ENCODE measurements around the gene EEF1AKMT3.
"Not testable (repeated sequence)": the region's sequence is repeated elsewhere in the genome, so short reads cannot be mapped to it uniquely, and the experiment has no call there.

EEF1AKMT3 gene

DNA sequence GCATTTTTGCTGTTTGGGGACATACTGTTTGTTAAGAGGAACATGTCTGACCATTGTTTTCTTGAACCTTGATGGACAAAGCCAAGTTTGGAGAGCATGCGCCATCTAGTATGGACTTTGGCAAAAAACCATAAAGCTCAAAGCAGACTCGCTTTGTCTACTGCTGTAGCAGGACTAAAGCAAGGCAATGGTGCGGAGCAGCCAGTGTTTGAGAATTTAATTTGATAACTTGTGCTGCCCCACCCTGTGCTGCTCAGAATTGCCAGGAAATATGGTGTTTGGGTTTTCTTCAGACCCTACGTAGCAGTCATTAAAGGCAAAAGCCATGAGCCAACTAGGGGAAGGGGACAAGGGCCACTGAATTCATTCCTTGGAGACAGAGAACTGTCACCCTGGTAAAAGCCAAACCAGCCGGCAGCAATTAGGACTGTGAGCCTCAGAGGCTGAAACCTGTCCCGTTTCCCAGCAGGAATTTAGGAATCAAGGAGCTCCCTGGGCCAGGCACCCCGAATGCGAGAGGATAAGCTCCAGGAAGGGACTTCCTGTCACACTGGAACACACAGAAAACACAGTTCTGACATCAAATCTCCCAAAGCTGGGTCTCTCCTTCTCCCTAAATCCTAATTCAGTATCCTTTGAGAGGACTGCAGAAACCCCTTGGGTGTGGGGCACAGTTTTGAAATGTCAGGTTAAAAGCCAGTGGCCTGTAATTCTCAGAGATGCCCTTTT is 45.0 kb downstream of the EEF1AKMT3 start:
- H3K4me3 ChIP-seq (ENCODE audit: low read depth in 1 of 2, low read length in 2 of 2) = no peak overlapping the region
- no peak overlapping the region for H3K4me2 ChIP-seq (ENCODE audit: insufficient read depth, low read length)
- H3K27me3 ChIP-seq (ENCODE audit: insufficient read depth, low read length, poor library complexity) = no peaks in the 10 kb centered on the region
- no peak overlapping the region for H3K9ac ChIP-seq (ENCODE audit: low read depth, low read length)
- H3K27ac ChIP-seq (ENCODE audit: low read length) = no peak overlapping the region
- H2AFZ ChIP-seq (ENCODE audit: low read depth, low read length) = no peak overlapping the region
- TF ChIP-seq EZH2 (IDR thresholded peaks at IDR 0.05; ENCODE audit: borderline replicate concordance, low read depth, low read length, severe bottlenecking) = no peak
- TF ChIP-seq, protein P1, sequence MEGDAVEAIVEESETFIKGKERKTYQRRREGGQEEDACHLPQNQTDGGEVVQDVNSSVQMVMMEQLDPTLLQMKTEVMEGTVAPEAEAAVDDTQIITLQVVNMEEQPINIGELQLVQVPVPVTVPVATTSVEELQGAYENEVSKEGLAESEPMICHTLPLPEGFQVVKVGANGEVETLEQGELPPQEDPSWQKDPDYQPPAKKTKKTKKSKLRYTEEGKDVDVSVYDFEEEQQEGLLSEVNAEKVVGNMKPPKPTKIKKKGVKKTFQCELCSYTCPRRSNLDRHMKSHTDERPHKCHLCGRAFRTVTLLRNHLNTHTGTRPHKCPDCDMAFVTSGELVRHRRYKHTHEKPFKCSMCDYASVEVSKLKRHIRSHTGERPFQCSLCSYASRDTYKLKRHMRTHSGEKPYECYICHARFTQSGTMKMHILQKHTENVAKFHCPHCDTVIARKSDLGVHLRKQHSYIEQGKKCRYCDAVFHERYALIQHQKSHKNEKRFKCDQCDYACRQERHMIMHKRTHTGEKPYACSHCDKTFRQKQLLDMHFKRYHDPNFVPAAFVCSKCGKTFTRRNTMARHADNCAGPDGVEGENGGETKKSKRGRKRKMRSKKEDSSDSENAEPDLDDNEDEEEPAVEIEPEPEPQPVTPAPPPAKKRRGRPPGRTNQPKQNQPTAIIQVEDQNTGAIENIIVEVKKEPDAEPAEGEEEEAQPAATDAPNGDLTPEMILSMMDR (IDR thresholded peaks at IDR 0.05; ENCODE audit: borderline replicate concordance, extremely low read depth, low read length, poor library complexity, severe bottlenecking) = no peak
- DNase-seq = no peak
- peaks cover 15% of the 10 kb centered on the region for H3K36me3 ChIP-seq (ENCODE audit: insufficient read depth, low read length)
- H3K4me1 ChIP-seq (ENCODE audit: insufficient read depth, low read length) = no peaks in the 10 kb centered on the region
- H3K9me3 ChIP-seq (ENCODE audit: insufficient read depth, low read length, severe bottlenecking) = no peaks in the 10 kb centered on the region
- H4K20me1 ChIP-seq (ENCODE audit: insufficient read depth, low read length) = 0 out of 2 replicates have a peak, but pooled peaks cover 3% of the 10 kb centered on the region
- no peaks in the 10 kb centered on the region for H3K79me2 ChIP-seq (ENCODE audit: insufficient read depth, low read length)
- ATAC-seq (ENCODE audit: insufficient read depth, low read depth) = no peak

DNA sequence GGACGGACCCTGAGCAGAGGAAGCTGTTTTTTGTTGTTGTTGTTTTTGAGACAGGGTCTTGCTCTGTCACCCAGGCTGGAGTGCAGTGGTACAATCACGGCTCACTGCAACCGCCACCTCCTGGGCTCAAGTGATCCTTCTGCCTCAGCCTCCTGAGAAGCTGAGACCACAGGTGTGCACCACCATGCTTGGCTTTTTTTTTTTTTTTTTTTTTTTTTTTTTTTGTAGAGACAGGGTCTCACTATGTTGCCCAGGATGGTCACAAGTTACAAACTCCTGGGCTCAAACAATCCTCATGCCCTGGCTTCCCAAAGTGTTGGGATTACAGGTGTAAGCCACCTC is 45.5 kb downstream of the EEF1AKMT3 start:
- not testable (repeated sequence) for H2AFZ ChIP-seq (ENCODE audit: low read depth, low read length); H3K27me3 ChIP-seq (ENCODE audit: insufficient read depth, low read length, poor library complexity); DNase-seq; H3K4me2 ChIP-seq (ENCODE audit: insufficient read depth, low read length); ATAC-seq (ENCODE audit: insufficient read depth, low read depth); H3K27ac ChIP-seq (ENCODE audit: low read length); H3K79me2 ChIP-seq (ENCODE audit: insufficient read depth, low read length); H3K4me3 ChIP-seq (ENCODE audit: low read depth in 1 of 2, low read length in 2 of 2); H3K4me1 ChIP-seq (ENCODE audit: insufficient read depth, low read length); H3K9ac ChIP-seq (ENCODE audit: low read depth, low read length); H4K20me1 ChIP-seq (ENCODE audit: insufficient read depth, low read length); H3K9me3 ChIP-seq (ENCODE audit: insufficient read depth, low read length, severe bottlenecking)
- peaks cover 20% of the 10 kb centered on the region for H3K36me3 ChIP-seq (ENCODE audit: insufficient read depth, low read length)

DNA sequence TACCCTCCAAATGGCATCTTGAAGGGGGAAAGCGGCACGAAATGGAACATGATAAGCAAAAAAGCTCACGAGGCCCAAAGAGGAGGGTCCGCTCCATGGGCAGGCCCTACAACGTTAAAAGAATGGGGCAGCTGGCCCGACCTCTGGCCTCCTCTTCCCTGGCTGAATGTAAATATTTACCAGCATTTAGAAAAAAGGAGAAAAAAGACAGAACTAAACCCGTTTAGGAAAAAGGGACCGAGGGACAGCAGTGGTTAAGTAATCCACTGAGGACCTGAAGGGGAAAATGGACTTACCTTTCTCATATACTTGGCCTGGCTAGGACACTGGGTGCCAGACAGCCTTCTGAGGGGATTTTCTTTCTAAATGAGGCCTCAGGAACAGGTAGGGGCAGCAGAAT is 47.7 kb downstream of the EEF1AKMT3 start:
- H2AFZ ChIP-seq (ENCODE audit: low read depth, low read length); H3K9ac ChIP-seq (ENCODE audit: low read depth, low read length); H3K9me3 ChIP-seq (ENCODE audit: insufficient read depth, low read length, severe bottlenecking); ATAC-seq (ENCODE audit: insufficient read depth, low read depth); H3K27ac ChIP-seq (ENCODE audit: low read length); H3K79me2 ChIP-seq (ENCODE audit: insufficient read depth, low read length); H3K4me3 ChIP-seq (ENCODE audit: low read depth in 1 of 2, low read length in 2 of 2); H4K20me1 ChIP-seq (ENCODE audit: insufficient read depth, low read length); H3K4me1 ChIP-seq (ENCODE audit: insufficient read depth, low read length); DNase-seq; H3K27me3 ChIP-seq (ENCODE audit: insufficient read depth, low read length, poor library complexity); H3K4me2 ChIP-seq (ENCODE audit: insufficient read depth, low read length): not testable (repeated sequence)
- H3K36me3 ChIP-seq (ENCODE audit: insufficient read depth, low read length) = peaks cover 42% of the 10 kb centered on the region

DNA sequence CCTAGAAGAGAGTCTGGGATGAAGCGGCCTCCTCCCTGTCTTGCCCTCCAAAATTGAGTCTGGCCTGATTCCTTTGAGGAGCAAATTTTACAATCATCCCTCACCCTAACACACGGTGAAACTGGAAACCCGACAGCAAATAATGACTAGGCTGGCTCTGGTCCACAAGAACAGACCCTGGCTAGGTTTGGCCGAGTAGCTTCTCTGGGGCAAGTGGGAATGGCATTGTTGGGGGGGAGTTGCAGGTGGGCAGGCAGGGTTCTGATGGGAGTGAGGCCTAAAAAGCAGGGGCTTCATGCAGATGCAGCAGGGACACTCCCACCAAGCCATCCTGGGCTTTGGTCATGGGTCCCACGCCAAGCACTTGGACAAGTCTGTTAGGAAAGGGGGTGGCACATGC is 48.6 kb downstream of the EEF1AKMT3 start:
- H4K20me1 ChIP-seq (ENCODE audit: insufficient read depth, low read length); ATAC-seq (ENCODE audit: insufficient read depth, low read depth): not testable (repeated sequence)

DNA sequence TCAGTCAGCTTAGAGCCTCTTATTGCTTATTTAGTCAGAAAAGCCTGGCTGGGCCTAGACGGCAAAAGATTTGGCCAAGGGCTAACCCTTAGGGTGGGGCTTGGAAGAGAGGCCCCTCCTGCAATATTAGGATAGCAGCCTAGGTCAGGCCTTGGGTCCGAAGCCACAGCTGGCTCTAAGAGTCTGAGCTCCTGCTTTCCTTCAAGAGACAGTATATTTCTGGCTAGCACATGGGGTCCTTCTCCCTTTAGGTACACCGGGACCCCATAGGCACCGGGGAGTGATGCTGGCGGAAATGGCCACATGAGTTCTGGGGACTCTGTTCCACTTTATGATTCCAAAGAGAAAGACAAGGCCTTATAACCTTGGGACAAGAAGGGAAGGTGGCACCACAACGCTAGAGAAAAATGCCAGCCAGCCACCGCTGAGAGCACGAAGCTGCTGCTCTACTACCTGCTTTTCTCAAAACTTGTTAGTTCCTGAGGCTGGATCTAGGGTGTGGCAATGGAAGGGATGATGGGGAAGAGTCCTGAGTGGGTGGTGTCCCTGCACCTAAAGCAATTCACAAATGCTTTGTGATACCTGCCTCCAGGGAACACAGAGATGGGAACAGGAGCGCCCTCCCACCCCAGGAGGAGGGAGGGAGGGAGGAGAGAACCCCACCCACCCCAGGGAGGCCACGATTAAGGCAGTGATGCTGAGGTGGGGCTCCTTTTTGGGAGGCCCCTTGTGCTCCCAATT is 49.2 kb downstream of the EEF1AKMT3 start:
- H3K27me3 ChIP-seq (ENCODE audit: insufficient read depth, low read length, poor library complexity) = no peaks in the 10 kb centered on the region
- TF ChIP-seq, protein P1 (IDR thresholded peaks at IDR 0.05; ENCODE audit: borderline replicate concordance, extremely low read depth, low read length, poor library complexity, severe bottlenecking) = no peak
- TF ChIP-seq EZH2 (IDR thresholded peaks at IDR 0.05; ENCODE audit: borderline replicate concordance, low read depth, low read length, severe bottlenecking) = no peak

More for the DNA sequence above, 48.6 kb downstream of the EEF1AKMT3 start:
- H3K4me3 ChIP-seq (ENCODE audit: low read depth in 1 of 2, low read length in 2 of 2); H2AFZ ChIP-seq (ENCODE audit: low read depth, low read length); H3K79me2 ChIP-seq (ENCODE audit: insufficient read depth, low read length); H3K4me2 ChIP-seq (ENCODE audit: insufficient read depth, low read length); DNase-seq; H3K27me3 ChIP-seq (ENCODE audit: insufficient read depth, low read length, poor library complexity); H3K9ac ChIP-seq (ENCODE audit: low read depth, low read length); H3K27ac ChIP-seq (ENCODE audit: low read length); H3K4me1 ChIP-seq (ENCODE audit: insufficient read depth, low read length); H3K9me3 ChIP-seq (ENCODE audit: insufficient read depth, low read length, severe bottlenecking): not testable (repeated sequence)
- H3K36me3 ChIP-seq (ENCODE audit: insufficient read depth, low read length) = peaks cover 50% of the 10 kb centered on the region

More for the DNA sequence above, 49.2 kb downstream of the EEF1AKMT3 start:
- H3K36me3 ChIP-seq (ENCODE audit: insufficient read depth, low read length) = peaks cover 56% of the 10 kb centered on the region
- no peaks in the 10 kb centered on the region for H3K79me2 ChIP-seq (ENCODE audit: insufficient read depth, low read length)
- no peaks in the 10 kb centered on the region for H3K9me3 ChIP-seq (ENCODE audit: insufficient read depth, low read length, severe bottlenecking)
- H3K27ac ChIP-seq (ENCODE audit: low read length) = no peak overlapping the region
- H3K4me1 ChIP-seq (ENCODE audit: insufficient read depth, low read length) = no peaks in the 10 kb centered on the region
- peaks cover 7% of the 10 kb centered on the region for H4K20me1 ChIP-seq (ENCODE audit: insufficient read depth, low read length)
- DNase-seq (no peak), ATAC-seq (ENCODE audit: insufficient read depth, low read depth) (no peak)
- no peak overlapping the region for H3K9ac ChIP-seq (ENCODE audit: low read depth, low read length)
- no peak overlapping the region for H3K4me3 ChIP-seq (ENCODE audit: low read depth in 1 of 2, low read length in 2 of 2)
- H3K4me2 ChIP-seq (ENCODE audit: insufficient read depth, low read length) = no peak overlapping the region
- H2AFZ ChIP-seq (ENCODE audit: low read depth, low read length) = no peak overlapping the region

Measured in DND-41 (cell line).